Measurements from ENCODE around the gene PARD3. TPM values are rescaled to one million over a fixed set of nuclear protein-coding genes. Genes with fewer than 3 reads are reported as not detected.
A peak's percentile ranks its signal among the peaks of the same experiment; 100 is the strongest.

The PARD3 gene
- total RNA-seq, 3 donors from 2014 or later = 48.2 to 93.7 (median 60.6) TPM

DNA sequence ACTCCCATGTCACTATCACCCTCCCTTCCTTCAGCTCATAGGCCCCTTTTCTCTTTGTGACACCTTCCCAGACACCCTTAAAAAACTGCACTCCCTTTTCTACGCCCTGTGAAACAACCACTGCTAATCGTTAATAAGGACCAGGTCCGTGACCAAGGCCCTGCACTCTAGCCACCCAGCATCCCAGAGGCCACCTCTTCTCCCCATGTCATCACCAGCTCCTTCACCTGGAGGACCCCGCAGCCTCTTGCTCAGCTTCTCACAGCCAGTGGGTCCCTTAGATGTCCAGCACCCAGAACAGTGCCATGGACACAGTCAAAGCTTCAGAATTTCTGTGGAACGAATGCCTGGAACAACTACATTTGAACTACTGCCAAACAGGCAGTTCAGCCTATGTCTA, 2.3 kb downstream of the PARD3 start:
- Histone ChIP-seq H3K4me1 (peaks cover 0 to 9% of the 10 kb centered on the region in 2 donors), H3K27ac (peak overlapping the region in 1 of 2 donors; percentile 48), H3K4me3 (peak overlapping the region in 2 of 3 donors; percentile 91 to 96), H3K27me3 (no peaks in the 10 kb centered on the region), H3K36me3 (no peaks in the 10 kb centered on the region), H3K9me3 (no peaks in the 10 kb centered on the region)
- DNase-seq (ENCODE audit: low spot score in 2 of 2) = no peak
- intact Hi-C loops (cut with DNase I; ENCODE audit: low total_unique reads) = no loop called here
- TF ChIP-seq, protein P1, sequence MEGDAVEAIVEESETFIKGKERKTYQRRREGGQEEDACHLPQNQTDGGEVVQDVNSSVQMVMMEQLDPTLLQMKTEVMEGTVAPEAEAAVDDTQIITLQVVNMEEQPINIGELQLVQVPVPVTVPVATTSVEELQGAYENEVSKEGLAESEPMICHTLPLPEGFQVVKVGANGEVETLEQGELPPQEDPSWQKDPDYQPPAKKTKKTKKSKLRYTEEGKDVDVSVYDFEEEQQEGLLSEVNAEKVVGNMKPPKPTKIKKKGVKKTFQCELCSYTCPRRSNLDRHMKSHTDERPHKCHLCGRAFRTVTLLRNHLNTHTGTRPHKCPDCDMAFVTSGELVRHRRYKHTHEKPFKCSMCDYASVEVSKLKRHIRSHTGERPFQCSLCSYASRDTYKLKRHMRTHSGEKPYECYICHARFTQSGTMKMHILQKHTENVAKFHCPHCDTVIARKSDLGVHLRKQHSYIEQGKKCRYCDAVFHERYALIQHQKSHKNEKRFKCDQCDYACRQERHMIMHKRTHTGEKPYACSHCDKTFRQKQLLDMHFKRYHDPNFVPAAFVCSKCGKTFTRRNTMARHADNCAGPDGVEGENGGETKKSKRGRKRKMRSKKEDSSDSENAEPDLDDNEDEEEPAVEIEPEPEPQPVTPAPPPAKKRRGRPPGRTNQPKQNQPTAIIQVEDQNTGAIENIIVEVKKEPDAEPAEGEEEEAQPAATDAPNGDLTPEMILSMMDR (IDR thresholded peaks at IDR 0.05) = no peak

GRCh38 chr10:34811968-34812514, 3.1 kb downstream of the PARD3 start:
- no peak for DNase-seq (ENCODE audit: low spot score in 2 of 2)
- H3K4me1 ChIP-seq = peaks cover 0 to 9% of the 10 kb centered on the region in 2 donors
- no peak overlapping the region for H3K4me3 ChIP-seq
- H3K27me3 ChIP-seq = no peaks in the 10 kb centered on the region
- intact Hi-C loops (cut with DNase I; ENCODE audit: low total_unique reads) = no loop called here
- H3K9me3 ChIP-seq = no peaks in the 10 kb centered on the region
- no peak for TF ChIP-seq POLR2AphosphoS5 (IDR thresholded peaks at IDR 0.05)
- no peak for TF ChIP-seq POLR2A (IDR thresholded peaks at IDR 0.05)
- TF ChIP-seq, protein P1 (IDR thresholded peaks at IDR 0.05) = no peak
- no peaks in the 10 kb centered on the region for H3K36me3 ChIP-seq
- no peak overlapping the region for H3K27ac ChIP-seq

- intact Hi-C loops (cut with DNase I; ENCODE audit: low total_unique reads) = no loop called here
- H3K4me1 ChIP-seq = peaks cover 0 to 9% of the 10 kb centered on the region in 2 donors
- TF ChIP-seq, protein P1 (IDR thresholded peaks at IDR 0.05) = no peak
- TF ChIP-seq POLR2A (IDR thresholded peaks at IDR 0.05) = no peak
- no peaks in the 10 kb centered on the region for H3K9me3 ChIP-seq
- H3K36me3 ChIP-seq = no peaks in the 10 kb centered on the region
- H3K27ac ChIP-seq = no peak overlapping the region
- DNase-seq (ENCODE audit: low spot score in 2 of 2) = no peak
- H3K27me3 ChIP-seq = no peaks in the 10 kb centered on the region
- H3K4me3 ChIP-seq = no peak overlapping the region
These were observed 3.7 kb downstream of the PARD3 start for GRCh38 chr10:34811126-34811967.

- no peaks in the 10 kb centered on the region for H3K27me3 ChIP-seq
- no peak overlapping the region for H3K4me3 ChIP-seq
- H3K9me3 ChIP-seq = no peaks in the 10 kb centered on the region
- H3K27ac ChIP-seq = no peak overlapping the region
- TF ChIP-seq POLR2A (IDR thresholded peaks at IDR 0.05) = no peak
- TF ChIP-seq, protein P1 (IDR thresholded peaks at IDR 0.05) = no peak
- TF ChIP-seq POLR2AphosphoS5 (IDR thresholded peaks at IDR 0.05) = no peak
- intact Hi-C loops (cut with DNase I; ENCODE audit: low total_unique reads) = no loop called here
- H3K4me1 ChIP-seq = peaks cover 0 to 9% of the 10 kb centered on the region in 2 donors
- no peaks in the 10 kb centered on the region for H3K36me3 ChIP-seq
- no peak for DNase-seq (ENCODE audit: low spot score in 2 of 2)
These were observed 5.3 kb downstream of the PARD3 start for GRCh38 chr10:34809796-34810195.
